Trophoblast cell (in vitro differentiated cells and primary cell): ENCODE data around the gene OR5F1. TPM values are rescaled to one million over a fixed set of nuclear protein-coding genes. Genes with fewer than 3 reads are reported as not detected.

Experiments used
- DNase-seq, 2 donors: peaks; one replicate each; pipeline ENCODE4 v3.0.0-alpha.2; 2016
- H2AFZ ChIP-seq: 2 replicates; pipeline ENCODE4 v1.6.1; 2013; ENCODE audit warnings: low read length, moderate library complexity, mild to moderate bottlenecking; ENCODE audit not compliant: insufficient read depth, poor library complexity
- H2AK5ac ChIP-seq: 2 replicates; pipeline ENCODE4 v1.6.1; 2013; ENCODE audit warnings: mild to moderate bottlenecking, low read length
- H2BK120ac ChIP-seq: 2 replicates; pipeline ENCODE4 v1.6.1; 2013; ENCODE audit warnings: low read length, mild to moderate bottlenecking, moderate library complexity; ENCODE audit not compliant: insufficient read depth, poor library complexity
- H2BK12ac ChIP-seq: 2 replicates; pipeline ENCODE4 v1.6.1; 2013; ENCODE audit warnings: mild to moderate bottlenecking, low read length, moderate library complexity
- H2BK5ac ChIP-seq: 2 replicates; pipeline ENCODE4 v1.6.1; 2013; ENCODE audit warnings: low read length, low read depth, moderate library complexity, mild to moderate bottlenecking; ENCODE audit not compliant: poor library complexity
- H3K14ac ChIP-seq: 2 replicates; pipeline ENCODE4 v1.6.1; 2013; ENCODE audit warnings: mild to moderate bottlenecking, low read length
- H3K18ac ChIP-seq: 2 replicates; pipeline ENCODE4 v1.6.1; 2013; ENCODE audit warnings: mild to moderate bottlenecking, low read length
- H3K23ac ChIP-seq: 2 replicates; pipeline ENCODE4 v1.6.1; 2013; ENCODE audit warnings: low read length
- H3K27ac ChIP-seq: 2 replicates; pipeline ENCODE4 v1.5.1; 2013; ENCODE audit warnings: low read depth, mild to moderate bottlenecking, inconsistent platforms, low read length, moderate library complexity
- H3K27me3 ChIP-seq: 2 replicates; pipeline ENCODE4 v1.6.1; 2013; ENCODE audit warnings: inconsistent platforms, mild to moderate bottlenecking, low read length, moderate library complexity; ENCODE audit not compliant: insufficient read depth
- H3K36me3 ChIP-seq, 2 experiments: 1 replicate in 1 of 2; 2 replicates in 1 of 2; pipeline ENCODE4 v1.6.1; 2013; ENCODE audit warnings: low read length in 2 of 2, mild to moderate bottlenecking in 2 of 2, moderate library complexity in 1 of 2; ENCODE audit not compliant: insufficient read depth in 2 of 2, control insufficient read depth in 1 of 2
- H3K4ac ChIP-seq: 2 replicates; pipeline ENCODE4 v1.6.1; 2013; ENCODE audit warnings: low read depth, mild to moderate bottlenecking, low read length, moderate library complexity
- H3K4me1 ChIP-seq, 2 experiments: 1 replicate in 1 of 2; 2 replicates in 1 of 2; pipeline ENCODE4 v1.6.1; 2013; ENCODE audit warnings: low read length in 2 of 2, mild to moderate bottlenecking in 2 of 2, moderate library complexity in 1 of 2; ENCODE audit not compliant: insufficient read depth in 2 of 2, control insufficient read depth in 1 of 2
- H3K4me2 ChIP-seq: 2 replicates; pipeline ENCODE4 v1.6.1; 2013; ENCODE audit warnings: inconsistent platforms, mild to moderate bottlenecking, low read length, moderate library complexity
- H3K4me3 ChIP-seq: 2 replicates; pipeline ENCODE4 v1.5.1; 2013; ENCODE audit warnings: mild to moderate bottlenecking, low read depth, low read length, inconsistent platforms
- H3K79me1 ChIP-seq: one replicate; pipeline ENCODE4 v1.6.1; 2013; ENCODE audit warnings: low read length
- H3K79me2 ChIP-seq: 2 replicates; pipeline ENCODE4 v1.6.1; 2013; ENCODE audit warnings: low read length, mild to moderate bottlenecking; ENCODE audit not compliant: control insufficient read depth, insufficient read depth, poor library complexity
- H3K9ac ChIP-seq: 2 replicates; pipeline ENCODE4 v1.6.1; 2013; ENCODE audit warnings: mild to moderate bottlenecking, low read length
- H3K9me3 ChIP-seq: 2 replicates; pipeline ENCODE4 v1.6.1; 2013; ENCODE audit warnings: low read depth, mild to moderate bottlenecking, control low read depth, inconsistent platforms, low read length; ENCODE audit not compliant: insufficient read depth
- H4K12ac ChIP-seq: 2 replicates; pipeline ENCODE4 v1.6.1; 2013; ENCODE audit warnings: low read depth, mild to moderate bottlenecking, low read length, moderate library complexity
- H4K8ac ChIP-seq: 2 replicates; pipeline ENCODE4 v1.6.1; 2013; ENCODE audit warnings: low read depth, mild to moderate bottlenecking, low read length, moderate library complexity
- H4K91ac ChIP-seq: one replicate; pipeline ENCODE4 v1.6.1; 2013; ENCODE audit warnings: low read depth, mild to moderate bottlenecking, low read length, moderate library complexity
- WGBS: extraction: QIAGEN DNeasy Blood & Tissue Kit; methylation state at CpG from one replicate; pipeline ENCODE4 v1.1.7; 2013; ENCODE audit warnings: missing lambda C conversion rate; ENCODE audit not compliant: insufficient read length, insufficient coverage; ENCODE audit errors: extremely low coverage; 5-methylcytosine and 5-hydroxymethylcytosine counted together
- polyA plus RNA-seq: library from polyadenylated mRNA; stranded (reverse); fragments of 200-250 nt; gene quantifications from 2 replicates; pipeline ENCODE4 v1.2.3, GENCODE V29; 2013

OR5F1 gene
- polyA plus RNA-seq = not detected in 2 replicates

GRCh38 chr11:55994525-55994924 is at the start of gene OR5F1:
OR5F1 (minus strand) TSS chr11:55994625; CDS start chr11:55994625, 0 bp downstream.
- H3K18ac ChIP-seq = no peak within 1 kb of the TSS
- no peak within 1 kb of the TSS for H2BK5ac ChIP-seq
- no peaks in the 10 kb centered on the region for H3K9me3 ChIP-seq
- no peak within 1 kb of the TSS for H3K4me3 ChIP-seq
- no peaks in the 10 kb centered on the region for H3K4me1 ChIP-seq
- no peak for DNase-seq
- no peak within 1 kb of the TSS for H3K4me2 ChIP-seq
- H3K23ac ChIP-seq = no peak within 1 kb of the TSS
- H3K9ac ChIP-seq = no peak within 1 kb of the TSS
- H3K27ac ChIP-seq = no peak within 1 kb of the TSS
- no peaks in the 10 kb centered on the region for H3K36me3 ChIP-seq
- H3K79me1 ChIP-seq = no peaks in the 10 kb centered on the region
- H2BK120ac ChIP-seq = no peak within 1 kb of the TSS
- no peak within 1 kb of the TSS for H2AFZ ChIP-seq
- WGBS = no CpG with 5 or more reads among the region's 2 CpGs
- H3K79me2 ChIP-seq = no peaks in the 10 kb centered on the region
- no peak within 1 kb of the TSS for H3K4ac ChIP-seq
- H4K12ac ChIP-seq = no peak within 1 kb of the TSS
- no peak within 1 kb of the TSS for H4K91ac ChIP-seq
- H2BK12ac ChIP-seq = no peak within 1 kb of the TSS
- no peaks in the 10 kb centered on the region for H3K27me3 ChIP-seq
- H2AK5ac ChIP-seq = no peak within 1 kb of the TSS
- H3K14ac ChIP-seq = no peak within 1 kb of the TSS
- H4K8ac ChIP-seq = no peak within 1 kb of the TSS

GRCh38 chr11:56027354-56027753 is 32.9 kb upstream of the OR5F1 start, which contains the start of gene OR5AS1:
OR5AS1 (plus strand) TSS chr11:56027654; CDS start chr11:56030419, 2,765 bp downstream.
- no peak within 1 kb of the TSS for H3K18ac ChIP-seq
- no peak within 1 kb of the TSS for H2AFZ ChIP-seq
- no peaks in the 10 kb centered on the region for H3K79me2 ChIP-seq
- H3K4me1 ChIP-seq = no peaks in the 10 kb centered on the region
- no peaks in the 10 kb centered on the region for H3K27me3 ChIP-seq
- no peaks in the 10 kb centered on the region for H3K36me3 ChIP-seq
- H3K4me2 ChIP-seq = no peak within 1 kb of the TSS
- no peak within 1 kb of the TSS for H4K8ac ChIP-seq
- no peak within 1 kb of the TSS for H2AK5ac ChIP-seq
- DNase-seq = no peak
- H2BK5ac ChIP-seq = no peak within 1 kb of the TSS
- H3K23ac ChIP-seq = no peak within 1 kb of the TSS
- no peak within 1 kb of the TSS for H3K14ac ChIP-seq
- H3K79me1 ChIP-seq = no peaks in the 10 kb centered on the region
- H3K27ac ChIP-seq = no peak within 1 kb of the TSS
- H2BK12ac ChIP-seq = no peak within 1 kb of the TSS
- H3K4me3 ChIP-seq = no peak within 1 kb of the TSS
- no peak within 1 kb of the TSS for H3K9ac ChIP-seq
- no peak within 1 kb of the TSS for H4K12ac ChIP-seq
- no peaks in the 10 kb centered on the region for H3K9me3 ChIP-seq
- no peak within 1 kb of the TSS for H2BK120ac ChIP-seq
- no peak within 1 kb of the TSS for H3K4ac ChIP-seq
- H4K91ac ChIP-seq = no peak within 1 kb of the TSS

GRCh38 chr11:56013805-56014204 is 19.4 kb upstream of the OR5F1 start:
- H3K27me3 ChIP-seq = no peaks in the 10 kb centered on the region
- no peak overlapping the region for H3K23ac ChIP-seq
- no peaks in the 10 kb centered on the region for H3K4me1 ChIP-seq
- H3K4me3 ChIP-seq = no peak overlapping the region
- H3K27ac ChIP-seq = no peak overlapping the region
- no peak overlapping the region for H2AFZ ChIP-seq
- no peak overlapping the region for H2AK5ac ChIP-seq
- H3K79me2 ChIP-seq = no peaks in the 10 kb centered on the region
- no peak overlapping the region for H3K14ac ChIP-seq
- no peak overlapping the region for H2BK5ac ChIP-seq
- no peak overlapping the region for H3K18ac ChIP-seq
- H3K4me2 ChIP-seq = no peak overlapping the region
- no peaks in the 10 kb centered on the region for H3K79me1 ChIP-seq
- H3K9me3 ChIP-seq = no peaks in the 10 kb centered on the region
- H2BK120ac ChIP-seq = no peak overlapping the region
- DNase-seq = no peak
- no peak overlapping the region for H3K9ac ChIP-seq
- no peak overlapping the region for H4K8ac ChIP-seq
- no CpG with 5 or more reads among the region's 2 CpGs for WGBS
- no peak overlapping the region for H4K91ac ChIP-seq
- no peak overlapping the region for H2BK12ac ChIP-seq
- no peak overlapping the region for H3K4ac ChIP-seq
- no peaks in the 10 kb centered on the region for H3K36me3 ChIP-seq
- no peak overlapping the region for H4K12ac ChIP-seq

- Histone ChIP-seq H3K4me2 (no peak overlapping the region), H4K8ac (no peak overlapping the region), H3K4me1 (no peaks in the 10 kb centered on the region), H3K23ac (no peak overlapping the region), H2BK5ac (no peak overlapping the region), H4K12ac (no peak overlapping the region), H3K9ac (no peak overlapping the region), H3K79me2 (no peaks in the 10 kb centered on the region), H2AK5ac (no peak overlapping the region), H3K4ac (no peak overlapping the region), H3K79me1 (no peaks in the 10 kb centered on the region), H2BK120ac (no peak overlapping the region), H3K36me3 (no peaks in the 10 kb centered on the region), H2BK12ac (no peak overlapping the region), H3K14ac (no peak overlapping the region), H3K9me3 (no peaks in the 10 kb centered on the region), H4K91ac (no peak overlapping the region), H3K18ac (no peak overlapping the region), H3K4me3 (no peak overlapping the region), H3K27ac (no peak overlapping the region), H3K27me3 (no peaks in the 10 kb centered on the region), H2AFZ (no peak overlapping the region)
- no peak for DNase-seq
These were observed 16.3 kb upstream of the OR5F1 start for GRCh38 chr11:56010716-56011115.
